ENCODE measurements around the gene GRM7. TPM values are rescaled to one million over a fixed set of nuclear protein-coding genes. Genes with fewer than 3 reads are reported as not detected.
A peak's percentile ranks its signal among the peaks of the same experiment; 100 is the strongest.

The GRM7 gene
- total and polyA plus RNA-seq, 9 of the 15 experiments (the other 6 are each of a cell fraction or from before 2014, with no cell fraction given), result not detected

- ChIA-PET POLR2A (no interaction called here), CTCF (ENCODE audit: low intra/inter-chr PET ratio) (no interaction called here)
- intact Hi-C loops (cut with micrococcal nuclease) (no loop called here), in situ Hi-C loops (cut with MboI) (no loop called here)
- FAIRE-seq, result no peak
- Histone ChIP-seq H3K79me2 (ENCODE audit: control insufficient read depth, insufficient read depth, low read length) (no peaks in the 10 kb centered on the region), H3K4me3 (no peak overlapping the region), H3K9me3 (replicated peaks; ENCODE audit: control insufficient read depth, insufficient read depth, low read depth, low read length) (no peaks in the 10 kb centered on the region; the same call in 1 of the 2 replicates), H2AFZ (ENCODE audit: low read depth, low read length) (no peak overlapping the region), H4K20me1 (replicated peaks; ENCODE audit: control insufficient read depth, insufficient read depth, low read length) (no peaks in the 10 kb centered on the region), H3K27ac (ENCODE audit: extremely low read depth, low read depth, low read length) (no peak overlapping the region), H3K9ac (ENCODE audit: insufficient read depth in 1 of 2, low read depth in 2 of 2, low read length in 2 of 2) (no peak overlapping the region), H3K36me3 (ENCODE audit: control insufficient read depth, insufficient read depth, low read length) (no peaks in the 10 kb centered on the region), H3K4me2 (ENCODE audit: insufficient read depth, low read length) (no peak overlapping the region), H3K4me1 (replicated peaks in 1 of 2; ENCODE audit: control insufficient read depth in 2 of 2, insufficient read depth in 2 of 2, low read length in 2 of 2) (no peaks in the 10 kb centered on the region), H3K27me3 (ENCODE audit: control insufficient read depth in 2 of 2, insufficient read depth in 2 of 2, low read length in 2 of 2) (no peaks in the 10 kb centered on the region), H3K9me1 (ENCODE audit: control insufficient read depth, insufficient read depth, low read length) (no peaks in the 10 kb centered on the region)
- TF ChIP-seq TAL1 (IDR thresholded peaks at IDR 0.05), result no peak
- 0 out of 2 replicates have a peak, but pooled peaks have one; percentile 66 for TF ChIP-seq ZNF644 (tag; IDR thresholded peaks at IDR 0.05; ENCODE audit: low read depth)
- TF ChIP-seq RAD21 (CRISPR knock-in tag; conservative IDR thresholded peaks at IDR 0.05 in 1 of 2, IDR thresholded peaks at IDR 0.05 in 1 of 2), result peak; percentile 11 to 18; a peak in 1 of 4 replicates
- BruUV-seq (replicated peaks), result no TSS peak
- ATAC-seq, result no peak
- peak in 1 of 4 experiments; percentile 16 for DNase-seq (ENCODE audit: extremely low read depth in 1 of 4, low spot score in 3 of 4)
- 3% methylated on average over 4 of the region's 4 CpGs for WGBS (ENCODE audit: insufficient coverage, low coverage, missing lambda C conversion rate)
Observed at GRCh38 chr3:7630925-7631324, 770.0 kb downstream of the GRM7 start.

- ChIA-PET CTCF (ENCODE audit: low intra/inter-chr PET ratio) (no interaction called here), POLR2A (no interaction called here)
- Histone ChIP-seq H3K27ac (ENCODE audit: extremely low read depth, low read depth, low read length) (no peak overlapping the region), H3K9me3 (replicated peaks; ENCODE audit: control insufficient read depth, insufficient read depth, low read depth, low read length) (no peaks in the 10 kb centered on the region; the same call in none of the 2 replicates), H3K79me2 (ENCODE audit: control insufficient read depth, insufficient read depth, low read length) (no peaks in the 10 kb centered on the region), H2AFZ (ENCODE audit: low read depth, low read length) (no peak overlapping the region), H3K27me3 (ENCODE audit: control insufficient read depth in 2 of 2, insufficient read depth in 2 of 2, low read length in 2 of 2) (no peaks in the 10 kb centered on the region), H3K4me2 (ENCODE audit: insufficient read depth, low read length) (no peak overlapping the region), H3K4me3 (no peak overlapping the region), H3K4me1 (replicated peaks in 1 of 2; ENCODE audit: control insufficient read depth in 2 of 2, insufficient read depth in 2 of 2, low read length in 2 of 2) (no peaks in the 10 kb centered on the region), H3K36me3 (ENCODE audit: control insufficient read depth, insufficient read depth, low read length) (no peaks in the 10 kb centered on the region), H3K9me1 (ENCODE audit: control insufficient read depth, insufficient read depth, low read length) (no peaks in the 10 kb centered on the region), H4K20me1 (replicated peaks; ENCODE audit: control insufficient read depth, insufficient read depth, low read length) (no peaks in the 10 kb centered on the region), H3K9ac (ENCODE audit: insufficient read depth in 1 of 2, low read depth in 2 of 2, low read length in 2 of 2) (no peak overlapping the region)
- in situ Hi-C loops (cut with MboI) (no loop called here), intact Hi-C loops (cut with micrococcal nuclease) (no loop called here)
- no peak for TF ChIP-seq ZNF592 (IDR thresholded peaks at IDR 0.05)
- peak; percentile 22; the same call in 1 of the 2 replicates for TF ChIP-seq C11orf30 (IDR thresholded peaks at IDR 0.05; ENCODE audit: low read depth)
- TF ChIP-seq ZNF316 (IDR thresholded peaks at IDR 0.05), result peak; percentile 52
- no peak for TF ChIP-seq TFAP4 (CRISPR knock-in tag; IDR thresholded peaks at IDR 0.05; ENCODE audit: borderline replicate concordance)
- no TSS peak for BruUV-seq (replicated peaks)
- DNase-seq (ENCODE audit: extremely low read depth in 1 of 4, low spot score in 3 of 4) (no peak), ATAC-seq (no peak), FAIRE-seq (no peak)
Observed at GRCh38 chr3:7632305-7632704, 771.4 kb downstream of the GRM7 start.

All from K562 (cell line).